ENCODE results near the gene DEPDC1B.

- TF ChIP-seq CTCF (IDR thresholded peaks at IDR 0.05) (no peak), POLR2A (IDR thresholded peaks at IDR 0.05) (no peak)
These were observed 105.1 kb downstream of the DEPDC1B start for GRCh38 chr5:60594715-60595477.

Measured in esophagus squamous epithelium (tissue), 4 donors.